Heart right ventricle (tissue), 12 donors: Measurements from ENCODE around the gene WDR45. TPM values are rescaled to one million over a fixed set of nuclear protein-coding genes. Genes with fewer than 3 reads are reported as not detected.

ENCODE experiments used
- polyA plus RNA-seq, 2 donors: library from polyadenylated mRNA; stranded (reverse); fragments of 200-250 nt; gene quantifications; one replicate each; pipeline ENCODE4 v1.2.3, GENCODE V29; 2013
- total RNA-seq, 10 donors: library from RNA; stranded (reverse); fragmentation: NEBNext Ultra II Directional in 3 of 10; extraction: Animal tissue kit (Norgen Biotek cat#: 25700) in 3 of 10; gene quantifications; one replicate each; pipeline versions ENCODE4 v1.2.1 to v1.2.4, GENCODE V29; 2021 to 2023
- donor health status: ischemic (EF 13 %, LVEDD 7.1; RV severe dilation, severe dysfunction).
- donor health status: healthy with polysubstance abuse.
- donor health status: DM: no; HTN: yes; CAD: no.
- donor health status: DM: no; HTN: no; CAD: no.
- donor health status: ischemic (EF 25% LVEDD 6.9; RV normal size, moderate dysfunction).
- donor health status: ischemic (EF 25% LVEDD 5.7; RV mildly dilated, moderate dysfunction).
- donor health status: healthy.
- donor health status: nonischemic (EF 11% LVEDD 7.7; RV severe dilation, severe dysfunction).
- donor health status: DM: yes; HTN: yes; CAD: no.
- donor health status: PGD.
- donor health status: ischemic (EF 29% LVEDD 5.4; RV normal size, mild dysfunction).
- donor health status: nonischemic (EF 23%, LVEDD 6.1; RV moderate dilation, normal function).

Gene WDR45
- total and polyA plus RNA-seq, 12 donors = 45.7 to 107 (median 62.2) TPM

Other genes starting within 250 kb of the WDR45 start
- gene PCSK1N, start 244.3 kb downstream of the WDR45 start, total RNA-seq = under 1 TPM in 5 of 10 donors, not detected in 5; 0.36 to 0.78 (median 0.39) TPM
- gene PCSK1N, start 244.3 kb downstream of the WDR45 start, polyA plus RNA-seq = under 1 TPM in 1 of 2 donors, not detected in 1; 0.03 TPM
- 10 to 100 TPM; 58.3 to 73.4 (median 64.7) TPM for gene TIMM17B, start 182.1 kb downstream of the WDR45 start, total RNA-seq
- gene TIMM17B, start 182.1 kb downstream of the WDR45 start, polyA plus RNA-seq = 100 to 1,000 TPM in 1 of 2 donors, 10 to 100 TPM in 1; 75.1 to 100 TPM
- gene PQBP1, start 182.0 kb downstream of the WDR45 start, total RNA-seq = 10 to 100 TPM; 41.2 to 75.5 (median 52.8) TPM
- gene PQBP1, start 182.0 kb downstream of the WDR45 start, polyA plus RNA-seq = 100 to 1,000 TPM in 1 of 2 donors, 10 to 100 TPM in 1; 99.8 to 127 TPM
- gene SLC35A2, start 168.2 kb downstream of the WDR45 start, total RNA-seq = 10 to 100 TPM in 8 of 10 donors, 1 to 10 TPM in 2; 9.0 to 18.2 (median 12.4) TPM
- 10 to 100 TPM in 1 of 2 donors, 1 to 10 TPM in 1; 6.4 to 27.7 TPM for gene SLC35A2, start 168.2 kb downstream of the WDR45 start, polyA plus RNA-seq
- 10 to 100 TPM in 1 of 10 donors, 1 to 10 TPM in 9; 2.0 to 14.0 (median 3.3) TPM for gene PIM2, start 160.9 kb downstream of the WDR45 start, total RNA-seq
- gene PIM2, start 160.9 kb downstream of the WDR45 start, polyA plus RNA-seq = 1 to 10 TPM; 1.8 to 3.9 TPM
- 10 to 100 TPM; 17.9 to 27.3 (median 24.7) TPM for gene OTUD5, start 122.3 kb downstream of the WDR45 start, total RNA-seq
- 10 to 100 TPM; 25.4 to 26.6 TPM for gene OTUD5, start 122.3 kb downstream of the WDR45 start, polyA plus RNA-seq
- gene KCND1, start 108.0 kb downstream of the WDR45 start, total RNA-seq = 1 to 10 TPM in 1 of 10 donors, under 1 TPM in 9; 0.13 to 1.7 (median 0.32) TPM
- gene KCND1, start 108.0 kb downstream of the WDR45 start, polyA plus RNA-seq = under 1 TPM; 0.44 to 0.48 TPM
- gene GRIPAP1, start 77.6 kb downstream of the WDR45 start, total RNA-seq = 10 to 100 TPM; 16.2 to 26.0 (median 21.9) TPM
- gene GRIPAP1, start 77.6 kb downstream of the WDR45 start, polyA plus RNA-seq = 10 to 100 TPM; 16.6 to 34.1 TPM
- gene TFE3, start 36.5 kb downstream of the WDR45 start, total RNA-seq = 10 to 100 TPM; 13.8 to 29.1 (median 16.1) TPM
- 10 to 100 TPM; 17.6 to 34.8 TPM for gene TFE3, start 36.5 kb downstream of the WDR45 start, polyA plus RNA-seq
- 1 to 10 TPM in 7 of 10 donors, under 1 TPM in 3; 0.71 to 2.0 (median 1.2) TPM for gene CCDC120, start 20.9 kb downstream of the WDR45 start, total RNA-seq
- gene CCDC120, start 20.9 kb downstream of the WDR45 start, polyA plus RNA-seq = 1 to 10 TPM in 1 of 2 donors, under 1 TPM in 1; 0.70 to 1.7 TPM
- 10 to 100 TPM in 1 of 10 donors, 1 to 10 TPM in 9; 5.4 to 16.9 (median 8.1) TPM for gene PRAF2, start 5.9 kb downstream of the WDR45 start, total RNA-seq
- 10 to 100 TPM; 24.4 to 26.5 TPM for gene PRAF2, start 5.9 kb downstream of the WDR45 start, polyA plus RNA-seq
- gene GPKOW, start 43.8 kb upstream of the WDR45 start, total RNA-seq = 10 to 100 TPM; 16.5 to 23.2 (median 20.0) TPM
- 10 to 100 TPM in 1 of 2 donors, 1 to 10 TPM in 1; 6.4 to 28.8 TPM for gene GPKOW, start 43.8 kb upstream of the WDR45 start, polyA plus RNA-seq
- gene MAGIX, start 82.9 kb upstream of the WDR45 start, total RNA-seq = 1 to 10 TPM; 2.7 to 9.8 (median 4.0) TPM
- gene MAGIX, start 82.9 kb upstream of the WDR45 start, polyA plus RNA-seq = 10 to 100 TPM in 1 of 2 donors, 1 to 10 TPM in 1; 5.4 to 13.5 TPM
- 100 to 1,000 TPM in 1 of 10 donors, 10 to 100 TPM in 9; 20.3 to 157 (median 41.2) TPM for gene PLP2, start 92.0 kb upstream of the WDR45 start, total RNA-seq
- 100 to 1,000 TPM in 1 of 2 donors, 10 to 100 TPM in 1; 64.6 to 352 TPM for gene PLP2, start 92.0 kb upstream of the WDR45 start, polyA plus RNA-seq
- gene PRICKLE3, start 106.5 kb upstream of the WDR45 start, total RNA-seq = 10 to 100 TPM in 3 of 10 donors, 1 to 10 TPM in 7; 6.6 to 14.8 (median 9.4) TPM
- 10 to 100 TPM in 1 of 2 donors, 1 to 10 TPM in 1; 8.8 to 10.8 TPM for gene PRICKLE3, start 106.5 kb upstream of the WDR45 start, polyA plus RNA-seq
- 1 to 10 TPM in 5 of 10 donors, under 1 TPM in 5; 0.59 to 2.0 (median 1.0) TPM for gene SYP, start 120.3 kb upstream of the WDR45 start, total RNA-seq
- 1 to 10 TPM; 1.9 to 2.9 TPM for gene SYP, start 120.3 kb upstream of the WDR45 start, polyA plus RNA-seq
- under 1 TPM in 6 of 10 donors, not detected in 4; 0.05 to 0.42 (median 0.15) TPM for gene CACNA1F, start 153.5 kb upstream of the WDR45 start, total RNA-seq
- gene CACNA1F, start 153.5 kb upstream of the WDR45 start, polyA plus RNA-seq = under 1 TPM; 0.03 to 0.07 TPM
- 10 to 100 TPM in 9 of 10 donors, 1 to 10 TPM in 1; 9.5 to 12.6 (median 11.0) TPM for gene CCDC22, start 155.6 kb upstream of the WDR45 start, total RNA-seq
- 10 to 100 TPM in 1 of 2 donors, 1 to 10 TPM in 1; 6.4 to 14.4 TPM for gene CCDC22, start 155.6 kb upstream of the WDR45 start, polyA plus RNA-seq
- gene FOXP3, start 184.8 kb upstream of the WDR45 start, total RNA-seq = 1 to 10 TPM in 1 of 10 donors, not detected in 9; 1.2 TPM
- gene FOXP3, start 184.8 kb upstream of the WDR45 start, polyA plus RNA-seq = under 1 TPM in 1 of 2 donors, not detected in 1; 0.04 TPM
- 10 to 100 TPM; 16.1 to 26.0 (median 19.8) TPM for gene PPP1R3F, start 189.9 kb upstream of the WDR45 start, total RNA-seq
- gene PPP1R3F, start 189.9 kb upstream of the WDR45 start, polyA plus RNA-seq = 10 to 100 TPM; 10.8 to 23.1 TPM
- not detected for gene GAGE10, start 223.8 kb upstream of the WDR45 start, total RNA-seq
- gene GAGE10, start 223.8 kb upstream of the WDR45 start, polyA plus RNA-seq = not detected
- gene GAGE12J, start 242.2 kb upstream of the WDR45 start, total RNA-seq = not detected
- gene GAGE12J, start 242.2 kb upstream of the WDR45 start, polyA plus RNA-seq = not detected